ENCODE results near the gene MYO7B.

MYO7B gene

DNA sequence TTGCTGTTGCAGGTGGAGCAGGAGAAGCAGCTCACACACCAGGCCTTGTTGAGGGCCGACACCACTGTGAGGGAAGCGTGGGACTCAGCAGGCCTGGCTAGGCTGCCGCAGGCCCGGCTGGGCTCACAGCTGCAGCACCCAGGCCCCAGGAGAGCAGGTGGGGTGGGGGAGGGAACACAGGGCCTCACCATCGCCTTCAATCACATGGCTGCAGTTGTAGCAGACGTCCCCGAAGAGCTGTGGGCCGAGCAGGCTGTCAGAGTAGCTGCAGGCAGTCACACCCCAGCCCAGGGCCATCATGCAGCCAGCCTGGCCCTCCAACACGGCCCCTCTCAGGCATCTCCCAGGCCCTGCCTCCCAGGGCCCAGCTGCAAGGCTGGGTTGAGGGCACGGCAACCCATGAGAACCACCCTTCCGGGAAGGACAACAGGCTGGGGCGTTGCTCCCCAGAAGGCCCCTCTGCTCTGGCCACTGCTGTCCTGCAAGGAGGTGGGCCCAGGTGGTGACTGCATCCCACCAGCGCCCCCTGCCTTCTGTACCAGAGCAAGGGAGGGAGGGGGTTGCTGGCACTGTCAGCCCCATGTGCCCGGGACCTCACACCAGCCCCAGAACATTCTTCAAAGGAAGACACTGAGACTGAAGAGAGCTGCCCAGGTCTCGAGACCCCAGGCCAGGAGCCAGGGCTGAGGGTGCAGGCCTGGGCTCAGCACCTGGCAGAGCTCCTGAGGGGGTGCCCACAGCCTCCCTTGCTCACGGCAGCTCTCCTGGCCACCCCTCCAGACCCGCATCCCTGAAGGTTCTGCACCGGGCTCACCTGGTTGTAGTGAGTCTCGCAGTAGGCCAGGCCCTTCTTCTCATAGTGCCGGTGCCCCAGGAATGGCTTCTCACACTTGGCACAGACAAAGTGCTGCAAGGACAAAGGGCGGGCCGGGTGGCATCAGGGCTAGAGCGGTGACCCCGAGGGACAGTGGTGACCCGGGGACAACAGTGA lies 104.9 kb downstream of the MYO7B start:
- DNase-seq = no peak

- DNase-seq = no peak
These were observed 105.7 kb downstream of the MYO7B start for GRCh38 chr2:127641133-127641532.

DNA sequence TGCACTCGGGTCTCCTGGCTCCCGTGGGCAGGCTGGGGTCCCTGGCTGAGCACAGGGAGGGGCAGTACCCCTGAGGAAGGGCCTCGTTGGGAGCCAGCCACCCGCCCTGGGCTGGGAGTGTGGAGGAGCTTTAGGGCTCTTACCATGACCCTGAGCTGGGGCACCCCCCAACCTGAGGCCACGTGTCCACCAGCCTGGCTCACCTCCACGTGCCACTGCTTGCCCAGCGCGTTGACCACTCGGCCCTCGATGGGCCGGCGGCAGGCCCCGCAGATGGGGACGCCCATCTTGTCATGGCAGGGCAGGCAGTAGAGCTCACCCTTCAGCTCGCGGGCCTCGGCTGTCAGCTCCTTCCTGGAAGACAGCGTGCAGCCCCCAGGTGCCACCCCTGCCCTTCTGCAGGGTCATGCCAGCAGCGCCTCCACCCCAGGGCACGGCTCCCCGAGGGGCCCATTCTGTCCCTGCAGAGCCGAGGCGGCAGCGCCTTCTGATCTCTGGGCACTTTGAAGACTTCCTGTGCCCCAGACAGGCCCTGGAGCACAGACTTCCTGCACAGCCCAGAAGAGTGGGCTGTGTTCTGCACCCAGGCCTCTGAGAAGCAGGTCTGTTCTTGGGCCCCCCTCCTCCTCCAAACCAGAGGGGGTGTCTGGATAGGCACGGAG lies 106.5 kb downstream of the MYO7B start:
- DNase-seq = no peak

- no peak for DNase-seq
These were observed 107.4 kb downstream of the MYO7B start for GRCh38 chr2:127642706-127643438.

DNA sequence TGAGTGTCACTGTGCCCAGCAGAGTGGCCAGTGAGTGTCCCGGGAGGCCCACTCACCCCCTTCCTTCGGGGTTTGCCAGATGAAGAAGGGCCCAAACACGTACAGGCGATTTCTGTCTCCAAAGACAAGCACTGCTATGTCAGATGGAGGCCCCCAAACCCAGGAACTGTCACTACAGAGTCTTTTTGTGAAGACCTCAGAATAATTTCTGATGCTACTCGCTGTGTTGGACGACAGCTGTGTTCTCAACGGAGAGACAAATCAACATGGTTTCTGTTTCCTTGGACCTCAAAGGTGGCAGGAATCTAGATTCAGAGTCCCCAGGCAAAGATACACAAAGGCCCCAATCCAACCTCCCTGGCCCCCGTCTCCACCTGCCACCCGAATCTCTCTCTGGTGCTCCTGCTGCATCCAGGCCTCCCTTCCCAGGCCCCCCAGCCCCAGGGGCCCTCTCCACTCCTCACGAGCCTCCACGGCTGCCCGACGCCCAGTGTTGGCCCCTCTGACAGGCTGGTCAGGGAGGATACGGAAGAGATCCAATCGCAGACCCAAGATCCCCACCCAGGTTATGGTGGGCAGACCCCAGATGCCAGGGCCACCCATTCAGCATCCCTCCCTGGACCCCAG lies 108.1 kb downstream of the MYO7B start:
- no peak for DNase-seq

DNA sequence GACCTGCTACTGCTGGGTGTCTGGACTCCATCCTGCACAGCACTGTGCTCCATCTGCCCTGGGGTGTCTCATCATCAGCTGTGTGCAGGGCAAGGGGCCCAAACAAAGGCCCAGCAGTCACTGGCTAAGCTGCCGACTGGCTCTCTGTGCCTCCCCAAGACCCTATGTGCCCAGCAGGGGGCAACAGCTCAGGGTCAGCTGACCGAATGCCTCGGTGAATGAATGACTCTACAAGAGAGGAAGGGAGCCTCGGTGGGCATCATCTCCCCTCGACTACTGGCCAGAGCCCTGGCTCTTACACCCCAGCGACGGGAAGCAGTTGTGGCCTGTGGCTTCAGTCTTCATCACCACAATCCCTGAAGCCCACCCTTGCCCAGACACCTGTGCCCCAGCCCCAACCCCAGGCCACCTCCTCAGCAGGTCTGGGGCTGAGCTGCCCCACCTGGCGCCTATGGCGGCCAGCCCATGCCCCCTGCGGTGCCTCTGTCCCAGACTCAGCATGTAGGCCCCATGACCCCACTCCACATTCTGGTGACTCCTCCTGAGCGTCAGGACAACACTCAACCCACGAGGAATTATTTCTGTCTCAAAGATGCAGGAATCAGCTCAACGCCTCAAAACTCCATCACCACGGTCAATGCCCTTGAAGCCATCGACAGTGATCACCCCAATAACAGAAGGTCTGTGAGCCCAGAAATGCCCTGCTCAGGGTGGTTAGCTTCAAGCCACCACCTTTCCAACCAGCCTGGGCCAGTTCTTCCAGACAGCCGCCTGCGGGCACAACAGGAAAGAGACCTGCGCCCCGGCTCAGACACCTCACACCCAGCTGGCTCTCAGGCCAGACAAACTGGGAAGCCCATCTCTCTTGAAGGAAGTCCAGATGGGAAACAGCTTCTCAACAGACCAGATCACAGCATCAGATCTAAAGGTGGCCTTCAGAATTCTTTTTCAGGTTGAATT lies 108.9 kb downstream of the MYO7B start:
- DNase-seq = no peak

DNA sequence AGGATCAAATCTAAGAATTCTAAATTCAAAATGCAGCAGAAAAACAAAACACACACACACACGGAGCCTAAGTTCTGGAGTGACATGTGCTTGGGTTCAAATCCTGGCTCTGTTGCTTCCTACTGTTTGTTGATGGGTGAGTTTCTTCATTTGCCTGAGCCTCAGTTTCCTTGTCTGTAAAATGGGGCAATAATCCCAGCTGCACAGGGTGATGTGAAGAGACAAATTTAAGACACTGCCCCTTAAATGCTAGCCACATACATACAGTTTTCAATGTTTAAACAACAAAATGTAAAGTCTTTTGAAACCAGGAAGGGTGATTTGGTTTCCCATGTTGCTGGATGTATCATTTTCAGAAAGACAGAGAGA lies 109.5 kb downstream of the MYO7B start:
- no peak for DNase-seq

- DNase-seq = no peak
These were observed 110.2 kb downstream of the MYO7B start, which contains the start of gene GPR17 for GRCh38 chr2:127645395-127646291. Gene GPR17 (plus strand): TSS chr2:127646153. CDS start chr2:127650736, 4,583 bp downstream.

DNA sequence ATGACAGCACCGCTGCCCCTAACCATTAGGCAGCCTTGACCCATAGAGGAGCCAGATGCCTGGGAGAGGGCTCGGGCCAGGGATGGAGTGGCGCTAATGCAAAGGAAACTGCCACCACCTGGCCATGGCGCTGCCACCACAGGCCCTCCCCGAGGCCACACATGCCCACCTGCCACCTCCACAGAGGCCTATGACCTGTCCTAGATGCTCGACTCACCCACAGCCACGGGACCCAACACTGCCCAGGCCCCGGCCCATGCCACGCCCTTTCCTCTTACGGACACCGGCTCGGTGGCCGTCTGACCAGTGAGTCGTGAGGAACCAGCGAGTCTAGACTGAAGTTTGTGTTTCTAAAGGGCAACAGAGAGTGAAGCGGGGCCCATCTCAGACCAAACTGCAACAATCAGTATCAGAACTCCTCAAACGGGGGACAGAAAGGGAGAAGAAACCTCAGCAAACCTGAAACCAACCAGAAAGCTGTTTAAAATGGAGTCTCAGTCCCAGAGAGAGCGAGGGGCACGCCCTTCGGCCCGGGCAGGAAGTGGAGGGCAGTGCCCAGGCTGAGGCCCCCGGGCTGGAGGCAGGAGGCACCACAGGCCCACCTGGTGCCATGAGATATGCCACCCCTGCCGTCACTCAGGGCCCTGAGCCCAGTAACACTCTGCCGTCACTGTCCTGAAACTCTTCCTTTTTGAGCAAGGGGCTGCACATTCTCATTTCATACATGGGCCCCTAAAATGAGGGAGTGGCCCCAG lies 111.2 kb downstream of the MYO7B start:
- DNase-seq = no peak

- no peak for DNase-seq
These were observed 112.0 kb downstream of the MYO7B start for GRCh38 chr2:127647242-127648190.

- no peak for DNase-seq
These were observed 112.8 kb downstream of the MYO7B start for GRCh38 chr2:127648321-127648720.

- peak; percentile 39 for DNase-seq
These were observed 113.7 kb downstream of the MYO7B start for GRCh38 chr2:127649100-127649611.

DNA sequence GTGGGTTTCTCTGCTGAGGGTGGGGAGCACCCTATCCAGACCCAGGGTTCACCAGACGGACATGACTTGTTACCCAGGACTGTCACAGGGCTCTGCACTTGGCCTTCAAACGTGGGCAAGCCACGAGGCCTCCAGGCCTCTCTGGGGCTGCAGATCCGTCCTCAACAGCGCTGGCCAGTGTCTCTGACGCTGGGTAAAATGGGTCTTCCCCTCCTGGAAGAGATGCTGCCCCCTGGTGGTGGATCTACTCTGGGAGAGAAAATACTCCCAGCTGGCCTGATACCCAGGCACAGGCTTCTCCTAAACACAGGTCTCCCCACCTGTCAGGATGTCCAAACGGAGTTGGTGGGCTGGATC lies 114.2 kb downstream of the MYO7B start:
- peak; percentile 75 for DNase-seq

- no peak for DNase-seq
These were observed 114.7 kb downstream of the MYO7B start for GRCh38 chr2:127650041-127650784.

DNA sequence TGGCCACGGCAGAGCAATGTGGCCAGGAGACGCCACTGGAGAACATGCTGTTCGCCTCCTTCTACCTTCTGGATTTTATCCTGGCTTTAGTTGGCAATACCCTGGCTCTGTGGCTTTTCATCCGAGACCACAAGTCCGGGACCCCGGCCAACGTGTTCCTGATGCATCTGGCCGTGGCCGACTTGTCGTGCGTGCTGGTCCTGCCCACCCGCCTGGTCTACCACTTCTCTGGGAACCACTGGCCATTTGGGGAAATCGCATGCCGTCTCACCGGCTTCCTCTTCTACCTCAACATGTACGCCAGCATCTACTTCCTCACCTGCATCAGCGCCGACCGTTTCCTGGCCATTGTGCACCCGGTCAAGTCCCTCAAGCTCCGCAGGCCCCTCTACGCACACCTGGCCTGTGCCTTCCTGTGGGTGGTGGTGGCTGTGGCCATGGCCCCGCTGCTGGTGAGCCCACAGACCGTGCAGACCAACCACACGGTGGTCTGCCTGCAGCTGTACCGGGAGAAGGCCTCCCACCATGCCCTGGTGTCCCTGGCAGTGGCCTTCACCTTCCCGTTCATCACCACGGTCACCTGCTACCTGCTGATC lies 115.4 kb downstream of the MYO7B start:
- no peak for DNase-seq

DNA sequence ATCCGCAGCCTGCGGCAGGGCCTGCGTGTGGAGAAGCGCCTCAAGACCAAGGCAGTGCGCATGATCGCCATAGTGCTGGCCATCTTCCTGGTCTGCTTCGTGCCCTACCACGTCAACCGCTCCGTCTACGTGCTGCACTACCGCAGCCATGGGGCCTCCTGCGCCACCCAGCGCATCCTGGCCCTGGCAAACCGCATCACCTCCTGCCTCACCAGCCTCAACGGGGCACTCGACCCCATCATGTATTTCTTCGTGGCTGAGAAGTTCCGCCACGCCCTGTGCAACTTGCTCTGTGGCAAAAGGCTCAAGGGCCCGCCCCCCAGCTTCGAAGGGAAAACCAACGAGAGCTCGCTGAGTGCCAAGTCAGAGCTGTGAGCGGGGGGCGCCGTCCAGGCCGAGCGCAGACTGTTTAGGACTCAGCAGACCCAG lies 115.9 kb downstream of the MYO7B start:
- DNase-seq = no peak

DNA sequence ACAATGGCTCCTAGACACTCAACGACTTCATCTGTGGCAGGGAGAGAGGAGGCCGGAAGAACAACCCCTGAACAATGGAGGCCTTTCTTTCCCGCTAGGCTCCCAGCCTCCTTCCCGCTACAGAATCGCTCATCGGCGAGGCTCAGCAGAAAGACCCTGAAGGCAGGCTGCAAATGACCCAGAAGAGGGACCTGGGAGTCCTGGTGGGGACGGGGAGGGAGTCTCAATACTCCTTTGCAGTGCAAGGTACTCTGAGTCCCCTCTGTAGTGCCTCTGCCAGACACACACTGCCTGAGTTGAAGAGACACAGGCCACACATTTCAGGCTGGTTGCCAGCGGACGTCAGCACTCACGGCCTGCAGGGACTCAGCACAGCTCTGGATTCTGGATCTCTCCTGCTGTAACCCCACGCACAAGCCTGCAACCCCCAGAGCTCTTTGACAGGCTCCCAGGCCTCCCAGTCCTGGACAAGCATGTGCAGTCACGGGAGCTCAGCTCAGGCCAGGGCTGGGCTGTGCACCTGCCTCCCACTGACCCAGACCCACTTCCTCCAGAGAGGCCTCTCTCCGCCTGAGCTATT lies 116.6 kb downstream of the MYO7B start:
- DNase-seq = no peak
